Upper lobe of left lung (tissue), 6 donors: Measurements from ENCODE around the gene IMMP2L. TPM values are rescaled to one million over a fixed set of nuclear protein-coding genes. Genes with fewer than 3 reads are reported as not detected.

Experiments used
- ATAC-seq, 2 donors: fragments of 200-7000 bp; cut with Tn5 transposase; one replicate each; pipeline ENCODE4 v1.9.1; 2022; ENCODE audit warnings: mild to moderate bottlenecking in 2 of 2, moderate library complexity in 2 of 2; ENCODE audit not compliant: low FRiP score in 2 of 2
- DNase-seq, 2 donors: peaks; one replicate each; pipeline ENCODE4 v3.0.0-alpha.2; 2019 to 2020
- H3K27ac ChIP-seq, 4 donors: fragments of 200-600 bp; sonication (generic); one replicate each; pipeline ENCODE4 v1.5.1; 2016 to 2019
- H3K27me3 ChIP-seq, 4 donors: fragments of 200-600 bp; sonication (generic); one replicate each; pipeline ENCODE4 v1.5.1; 2017 to 2019
- H3K36me3 ChIP-seq, 4 donors: fragments of 200-600 bp; sonication (generic); one replicate each; pipeline ENCODE4 v1.5.1; 2016 to 2019
- H3K4me1 ChIP-seq, 4 donors: fragments of 200-600 bp; sonication (generic); one replicate each; pipeline ENCODE4 v1.5.1; 2018 to 2019
- H3K4me3 ChIP-seq, 4 donors: fragments of 200-600 bp; sonication (generic); one replicate each; pipeline ENCODE4 v1.5.1; 2017 to 2019; ENCODE audit warnings: mild to moderate bottlenecking in 2 of 4, moderate library complexity in 1 of 4
- H3K9me3 ChIP-seq, 4 donors: fragments of 200-600 bp; sonication (generic); one replicate each; pipeline ENCODE4 v1.5.1; 2018 to 2019
- EP300 ChIP-seq, 4 donors: sonication (generic); formaldehyde crosslinking; IDR thresholded peaks; one replicate each; pipeline ENCODE4 v1.5.1; 2017; ENCODE audit warnings: antibody characterized with exemption in 4 of 4, control low read depth in 2 of 4
- POLR2A ChIP-seq, 4 donors: fragments of 450-650 bp; IDR thresholded peaks; one replicate each; pipeline ENCODE4 v1.5.1; 2016 to 2017; ENCODE audit warnings: antibody characterized with exemption in 4 of 4, mild to moderate bottlenecking in 2 of 4
- POLR2AphosphoS5 ChIP-seq, 2 donors: sonication (generic); formaldehyde crosslinking; IDR thresholded peaks; one replicate each; pipeline ENCODE4 v1.5.1; 2017; ENCODE audit warnings: antibody characterized with exemption in 2 of 2
- WGBS, 2 donors: methylation state at CpG; one replicate each; pipeline ENCODE4 v1.1.5; 2017 to 2018; 5-methylcytosine and 5-hydroxymethylcytosine counted together
- total RNA-seq, 6 donors: library from RNA; depleted of rRNA in 4 of 6; stranded (reverse); fragments of >200 nt in 4 of 6; gene quantifications; one replicate each; pipeline versions ENCODE4 v1.1.0 to v1.2.1, GENCODE V29; 2016 to 2021
- TF ChIP-seq, protein P1 (sequence below), 6 experiments: fragments of 450-650 bp in 4 of 6; fragments of 200-600 bp in 2 of 6; sonication (generic) in 2 of 6; IDR thresholded peaks; one replicate each; pipeline ENCODE4 v1.5.1; 2016 to 2019; ENCODE audit warnings: antibody characterized with exemption in 6 of 6
- donor health status: DM: no; HTN: no; CAD: no; lungs with moderate emphysema.
- donor health status: DM: no; HTN: yes; CAD: no; lungs with severe emphysema.

IMMP2L gene
- total RNA-seq, 6 donors from 2014 or later: 7.1 to 17.5 (median 11.3) TPM

DNA sequence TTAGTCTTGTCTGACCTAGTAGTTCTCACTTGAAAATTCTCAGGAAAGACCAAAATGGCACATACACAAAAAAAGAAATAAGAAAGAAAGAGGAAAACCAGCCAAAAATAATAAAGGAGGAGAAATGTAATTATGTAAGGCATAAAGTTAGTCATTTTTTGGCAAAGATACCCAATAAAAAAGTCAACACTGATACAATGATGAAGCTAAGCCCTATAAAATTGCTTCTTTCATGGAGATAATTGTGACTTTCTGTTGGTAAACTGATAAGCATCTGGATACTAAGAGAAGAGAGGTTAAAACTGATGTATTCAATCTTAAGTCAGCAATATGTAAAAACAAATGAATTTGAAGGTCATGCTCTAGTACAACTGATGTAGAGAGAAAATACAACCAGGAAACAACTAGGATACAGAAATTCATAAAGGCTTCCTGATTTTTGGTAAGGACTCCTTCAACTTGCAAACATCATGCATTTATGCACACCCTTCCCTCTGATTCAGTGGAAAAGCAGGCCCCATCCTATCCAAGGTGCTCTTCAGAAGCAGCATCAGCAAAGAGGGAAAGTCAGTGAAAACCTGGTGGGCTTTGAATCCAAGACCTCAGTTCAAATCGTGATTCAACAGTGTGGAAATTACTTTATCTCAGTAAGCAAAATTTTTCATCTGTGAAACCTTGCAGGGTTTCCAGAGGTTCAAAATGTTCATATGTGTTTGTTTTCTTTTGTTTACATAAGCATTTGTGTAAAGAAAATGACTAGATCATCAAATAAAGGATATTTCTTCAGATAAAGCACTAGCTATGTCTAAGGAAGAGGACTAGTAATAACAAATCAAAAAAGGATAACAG is 32.6 kb downstream of the IMMP2L start:
- Histone ChIP-seq H3K27ac (no peak overlapping the region), H3K4me3 (no peak overlapping the region), H3K36me3 (no peaks in the 10 kb centered on the region), H3K4me1 (no peaks in the 10 kb centered on the region), H3K27me3 (no peaks in the 10 kb centered on the region), H3K9me3 (no peaks in the 10 kb centered on the region)
- no peak for ATAC-seq
- 68 to 81% methylated on average over 1 of the region's 1 CpG for WGBS, 2 donors
- TF ChIP-seq POLR2AphosphoS5 (IDR thresholded peaks at IDR 0.05): no peak
- TF ChIP-seq EP300 (IDR thresholded peaks at IDR 0.05): no peak
- no peak for TF ChIP-seq POLR2A (IDR thresholded peaks at IDR 0.05)
- no peak for DNase-seq

DNA sequence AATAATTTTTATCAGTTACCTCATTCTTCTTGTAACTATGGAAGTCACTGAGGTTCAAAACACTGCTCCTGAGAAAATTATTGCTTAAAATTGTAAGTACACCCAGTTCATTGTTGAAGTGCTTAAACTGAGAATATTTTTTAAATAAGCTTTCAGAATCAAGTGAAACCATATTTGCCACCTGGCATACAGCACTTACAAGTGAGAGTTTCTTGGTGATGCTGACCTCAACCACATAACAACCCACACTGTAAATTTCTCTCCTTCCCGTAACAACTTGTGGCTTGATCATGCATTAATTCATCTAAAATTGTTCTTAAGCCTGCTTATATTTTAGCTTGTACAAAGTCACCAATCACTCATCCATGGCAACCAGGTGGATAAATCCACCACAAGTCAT is 34.0 kb downstream of the IMMP2L start:
- no peak overlapping the region for H3K4me3 ChIP-seq
- no peaks in the 10 kb centered on the region for H3K4me1 ChIP-seq
- no peaks in the 10 kb centered on the region for H3K9me3 ChIP-seq
- no peaks in the 10 kb centered on the region for H3K36me3 ChIP-seq
- ATAC-seq (no peak), DNase-seq (no peak)
- WGBS, 2 donors: 81 to 91% methylated on average over 1 of the region's 1 CpG
- no peaks in the 10 kb centered on the region for H3K27me3 ChIP-seq
- TF ChIP-seq, protein P1, sequence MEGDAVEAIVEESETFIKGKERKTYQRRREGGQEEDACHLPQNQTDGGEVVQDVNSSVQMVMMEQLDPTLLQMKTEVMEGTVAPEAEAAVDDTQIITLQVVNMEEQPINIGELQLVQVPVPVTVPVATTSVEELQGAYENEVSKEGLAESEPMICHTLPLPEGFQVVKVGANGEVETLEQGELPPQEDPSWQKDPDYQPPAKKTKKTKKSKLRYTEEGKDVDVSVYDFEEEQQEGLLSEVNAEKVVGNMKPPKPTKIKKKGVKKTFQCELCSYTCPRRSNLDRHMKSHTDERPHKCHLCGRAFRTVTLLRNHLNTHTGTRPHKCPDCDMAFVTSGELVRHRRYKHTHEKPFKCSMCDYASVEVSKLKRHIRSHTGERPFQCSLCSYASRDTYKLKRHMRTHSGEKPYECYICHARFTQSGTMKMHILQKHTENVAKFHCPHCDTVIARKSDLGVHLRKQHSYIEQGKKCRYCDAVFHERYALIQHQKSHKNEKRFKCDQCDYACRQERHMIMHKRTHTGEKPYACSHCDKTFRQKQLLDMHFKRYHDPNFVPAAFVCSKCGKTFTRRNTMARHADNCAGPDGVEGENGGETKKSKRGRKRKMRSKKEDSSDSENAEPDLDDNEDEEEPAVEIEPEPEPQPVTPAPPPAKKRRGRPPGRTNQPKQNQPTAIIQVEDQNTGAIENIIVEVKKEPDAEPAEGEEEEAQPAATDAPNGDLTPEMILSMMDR (IDR thresholded peaks at IDR 0.05): no peak
- TF ChIP-seq POLR2A (IDR thresholded peaks at IDR 0.05): no peak
- no peak for TF ChIP-seq POLR2AphosphoS5 (IDR thresholded peaks at IDR 0.05)
- no peak for TF ChIP-seq EP300 (IDR thresholded peaks at IDR 0.05)
- H3K27ac ChIP-seq: no peak overlapping the region

DNA sequence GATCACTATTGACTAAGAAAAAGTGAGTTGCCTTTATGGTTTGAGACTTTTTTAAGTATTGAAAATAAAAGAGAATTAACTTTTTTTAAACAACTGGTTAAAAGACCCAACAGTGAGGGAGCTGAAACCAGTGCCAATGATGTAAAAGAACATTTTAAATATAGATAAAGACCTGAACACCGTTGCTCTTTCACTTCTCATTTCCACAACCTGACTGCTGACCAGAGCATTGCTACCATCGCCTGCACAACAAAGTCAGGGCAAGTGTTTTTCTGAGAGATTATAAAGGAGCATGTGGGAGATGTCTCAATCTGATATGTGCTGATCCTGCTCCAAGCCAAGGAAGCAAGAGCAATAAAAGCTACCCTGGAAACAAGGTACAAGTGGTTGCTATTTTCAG is 34.7 kb downstream of the IMMP2L start:
- DNase-seq (no peak), ATAC-seq (no peak)
- H3K4me1 ChIP-seq: no peaks in the 10 kb centered on the region
- H3K27ac ChIP-seq: no peak overlapping the region
- H3K4me3 ChIP-seq: no peak overlapping the region
- H3K9me3 ChIP-seq: no peaks in the 10 kb centered on the region
- no peaks in the 10 kb centered on the region for H3K36me3 ChIP-seq
- 46 to 73% methylated on average over 2 of the region's 2 CpGs for WGBS, 2 donors
- no peaks in the 10 kb centered on the region for H3K27me3 ChIP-seq
- TF ChIP-seq POLR2AphosphoS5 (IDR thresholded peaks at IDR 0.05) (no peak), EP300 (IDR thresholded peaks at IDR 0.05) (no peak), POLR2A (IDR thresholded peaks at IDR 0.05) (no peak)
- TF ChIP-seq, protein P1 (IDR thresholded peaks at IDR 0.05): no peak

- Histone ChIP-seq H3K4me1 (no peaks in the 10 kb centered on the region), H3K9me3 (peaks cover 0 to 3% (median 0%) of the 10 kb centered on the region in 4 donors), H3K36me3 (no peaks in the 10 kb centered on the region), H3K27ac (no peak overlapping the region), H3K4me3 (no peak overlapping the region), H3K27me3 (no peaks in the 10 kb centered on the region)
- TF ChIP-seq EP300 (IDR thresholded peaks at IDR 0.05): no peak
- TF ChIP-seq, protein P1 (IDR thresholded peaks at IDR 0.05): no peak
- TF ChIP-seq POLR2AphosphoS5 (IDR thresholded peaks at IDR 0.05): no peak
- ATAC-seq: no peak
- DNase-seq: no peak
- WGBS, 2 donors: 89 to 91% methylated on average over 1 of the region's 1 CpG
Observed at GRCh38 chr7:111525100-111525499, 37.2 kb downstream of the IMMP2L start.

- no peak for DNase-seq
Observed at GRCh38 chr7:111521660-111522059, 40.6 kb downstream of the IMMP2L start.

More at GRCh38 chr7:111521660-111522059, 40.6 kb downstream of the IMMP2L start:
- H3K36me3 ChIP-seq: peaks cover 0 to 4% (median 0%) of the 10 kb centered on the region in 4 donors
- ATAC-seq: no peak
- H3K27me3 ChIP-seq: no peaks in the 10 kb centered on the region
- H3K4me3 ChIP-seq: no peak overlapping the region
- H3K4me1 ChIP-seq: no peaks in the 10 kb centered on the region
- TF ChIP-seq EP300 (IDR thresholded peaks at IDR 0.05): no peak
- TF ChIP-seq, protein P1 (IDR thresholded peaks at IDR 0.05): no peak
- TF ChIP-seq POLR2AphosphoS5 (IDR thresholded peaks at IDR 0.05): no peak
- no peak for TF ChIP-seq POLR2A (IDR thresholded peaks at IDR 0.05)
- H3K27ac ChIP-seq: no peak overlapping the region
- H3K9me3 ChIP-seq: peaks cover 0 to 3% (median 0%) of the 10 kb centered on the region in 4 donors
